GM08714 (cell line): ENCODE measurements around the gene SUSD1.

ENCODE experiments used
- H3K4me3 ChIP-seq: fragments of 200-500 bp; sonication (Bioruptor generic); 2 replicates; pipeline ENCODE4 v1.5.1; 2014; ENCODE audit warnings: mild to moderate bottlenecking, low read length, inconsistent platforms
- ZNF274 ChIP-seq: IDR thresholded peaks from 2 replicates; pipeline ENCODE4 v1.6.1; 2012; ENCODE audit warnings: mild to moderate bottlenecking, low read depth, low read length

SUSD1 gene

DNA sequence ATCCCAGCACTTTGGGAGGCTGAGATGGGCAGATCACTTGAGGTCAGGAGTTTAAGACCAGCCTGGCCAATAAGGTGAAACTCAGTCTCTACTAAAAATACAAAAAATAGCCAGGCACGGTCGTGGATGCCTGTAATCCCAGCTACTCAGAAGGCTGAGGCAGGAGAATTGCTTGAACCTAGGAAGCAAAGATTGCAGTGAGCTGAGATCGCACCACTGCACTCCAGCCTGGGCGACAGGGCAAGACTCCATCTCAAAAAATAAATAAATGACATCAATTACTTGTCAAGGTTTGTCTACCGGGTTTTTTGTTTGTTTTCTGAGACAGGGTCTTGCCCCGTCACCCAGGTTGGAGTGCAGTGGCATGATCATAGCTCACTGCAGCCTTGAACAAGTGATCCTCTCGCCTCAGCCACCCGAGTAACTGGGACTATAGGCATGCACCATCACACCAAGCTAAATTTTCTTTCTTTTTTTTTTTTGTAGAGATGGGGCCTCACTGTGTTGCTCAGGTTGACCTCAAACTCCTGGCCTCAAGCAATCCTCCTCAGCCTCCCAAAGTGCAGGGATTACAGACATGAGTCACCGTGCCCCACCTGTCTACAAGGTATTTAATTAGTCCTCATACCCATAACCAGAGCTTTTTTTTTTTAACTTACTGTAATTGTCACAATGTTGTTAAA, 64.9 kb downstream of the SUSD1 start:
- no peak overlapping the region for H3K4me3 ChIP-seq
- TF ChIP-seq ZNF274 = no peak

DNA sequence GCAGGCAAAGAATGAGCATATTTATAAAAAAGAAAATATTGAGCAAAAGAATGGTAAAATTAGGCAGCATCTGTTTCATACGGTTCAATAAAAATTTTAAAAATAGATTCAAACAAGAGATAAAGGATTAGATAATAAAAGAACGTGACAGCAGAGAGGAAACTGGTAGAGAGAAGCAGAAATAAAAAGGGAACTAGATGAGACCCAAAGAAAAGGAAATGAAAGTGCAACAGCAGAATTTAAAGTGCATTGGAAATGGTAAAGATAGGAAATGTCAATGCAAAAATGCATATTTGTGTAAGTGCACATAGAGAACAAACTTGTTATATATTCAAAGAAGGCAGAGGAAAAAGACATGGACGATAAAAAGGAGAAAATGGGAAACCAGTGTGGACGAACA, 70.2 kb downstream of the SUSD1 start:
- H3K4me3 ChIP-seq = no peak overlapping the region
- no peak for TF ChIP-seq ZNF274

DNA sequence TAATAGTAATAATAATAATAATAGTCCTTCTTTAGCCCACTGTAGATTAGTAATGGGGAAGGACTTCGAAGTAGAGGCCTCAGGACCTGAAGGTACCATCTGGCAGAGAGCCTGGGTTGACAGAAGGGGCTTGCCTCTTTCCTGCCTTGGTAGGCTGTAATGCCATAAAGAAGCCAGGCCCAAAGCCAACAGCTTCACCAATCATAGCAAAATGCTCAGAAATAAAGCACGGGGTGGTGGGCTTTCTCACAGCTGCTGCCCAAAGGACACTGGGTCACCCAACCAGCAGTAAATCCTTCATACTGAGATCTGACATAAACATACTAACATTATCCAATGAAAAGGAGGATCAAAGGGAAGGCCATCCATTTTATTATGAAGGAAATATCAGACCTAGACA, 70.7 kb downstream of the SUSD1 start:
- H3K4me3 ChIP-seq = no peak overlapping the region
- TF ChIP-seq ZNF274 = no peak

DNA sequence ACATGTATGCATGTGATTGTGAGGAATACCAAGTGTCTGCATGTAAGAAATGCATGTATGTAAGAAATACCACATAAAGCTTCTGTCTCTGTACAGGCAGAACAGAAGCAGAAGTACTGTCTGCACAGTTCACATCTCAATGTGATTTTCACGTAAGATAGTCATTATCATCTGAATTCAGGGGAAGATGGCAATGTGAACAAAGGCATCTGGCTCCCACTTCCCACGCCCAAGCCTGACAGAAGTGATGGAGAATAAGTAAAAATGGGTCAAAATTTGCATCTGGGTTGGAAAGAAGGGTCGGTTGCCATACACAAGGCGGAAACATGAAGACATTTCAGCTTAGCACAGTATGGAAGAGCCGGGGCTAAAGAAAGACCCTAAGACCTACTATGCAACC, 71.7 kb downstream of the SUSD1 start:
- TF ChIP-seq ZNF274 = no peak
- H3K4me3 ChIP-seq = no peak overlapping the region

DNA sequence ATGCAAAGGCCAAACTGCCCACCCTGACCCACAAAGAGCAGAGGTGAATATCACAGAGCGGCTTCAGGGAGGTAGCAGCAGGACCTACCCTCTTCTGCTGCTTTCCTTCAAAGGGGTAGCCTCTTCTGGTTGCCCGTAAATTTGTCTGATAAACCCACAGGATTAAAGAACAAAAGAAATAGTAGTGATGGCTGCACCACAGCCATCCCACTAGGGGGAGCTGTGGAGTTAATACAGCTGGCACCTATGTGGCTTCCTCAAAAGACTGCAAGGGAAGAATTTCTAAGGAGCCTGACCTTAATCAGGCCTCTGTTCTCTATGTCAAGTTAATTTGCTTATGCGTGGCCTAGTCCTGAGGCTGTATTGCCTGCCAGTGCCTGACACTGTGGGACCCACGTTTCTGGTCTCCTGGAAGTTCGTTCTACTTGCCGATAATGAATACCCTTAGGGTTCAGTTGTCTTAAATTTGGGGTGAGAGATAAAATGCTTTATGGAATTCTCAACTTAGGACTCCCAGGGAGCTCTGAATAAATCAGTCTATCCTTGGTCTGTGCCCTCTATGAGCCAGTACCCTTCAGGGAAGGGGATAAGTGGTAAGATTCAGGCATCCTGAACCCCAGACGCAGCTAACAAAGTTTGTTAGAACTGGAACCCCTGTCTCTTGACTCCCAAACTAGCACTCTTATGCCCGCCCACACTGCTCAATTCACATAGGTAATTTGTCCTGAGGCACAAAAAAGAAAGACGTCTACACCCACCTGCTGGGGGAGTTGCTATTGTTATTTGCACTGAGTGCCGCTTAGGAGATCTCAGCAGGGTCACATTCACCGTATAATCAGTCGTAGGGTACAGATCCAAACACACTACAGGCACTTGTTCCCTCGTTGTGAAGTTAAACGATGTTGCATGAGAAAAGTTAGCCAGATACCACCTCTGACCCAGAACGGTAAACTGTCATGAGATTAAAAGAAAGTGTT, 77.1 kb downstream of the SUSD1 start:
- no peak overlapping the region for H3K4me3 ChIP-seq
- no peak for TF ChIP-seq ZNF274

DNA sequence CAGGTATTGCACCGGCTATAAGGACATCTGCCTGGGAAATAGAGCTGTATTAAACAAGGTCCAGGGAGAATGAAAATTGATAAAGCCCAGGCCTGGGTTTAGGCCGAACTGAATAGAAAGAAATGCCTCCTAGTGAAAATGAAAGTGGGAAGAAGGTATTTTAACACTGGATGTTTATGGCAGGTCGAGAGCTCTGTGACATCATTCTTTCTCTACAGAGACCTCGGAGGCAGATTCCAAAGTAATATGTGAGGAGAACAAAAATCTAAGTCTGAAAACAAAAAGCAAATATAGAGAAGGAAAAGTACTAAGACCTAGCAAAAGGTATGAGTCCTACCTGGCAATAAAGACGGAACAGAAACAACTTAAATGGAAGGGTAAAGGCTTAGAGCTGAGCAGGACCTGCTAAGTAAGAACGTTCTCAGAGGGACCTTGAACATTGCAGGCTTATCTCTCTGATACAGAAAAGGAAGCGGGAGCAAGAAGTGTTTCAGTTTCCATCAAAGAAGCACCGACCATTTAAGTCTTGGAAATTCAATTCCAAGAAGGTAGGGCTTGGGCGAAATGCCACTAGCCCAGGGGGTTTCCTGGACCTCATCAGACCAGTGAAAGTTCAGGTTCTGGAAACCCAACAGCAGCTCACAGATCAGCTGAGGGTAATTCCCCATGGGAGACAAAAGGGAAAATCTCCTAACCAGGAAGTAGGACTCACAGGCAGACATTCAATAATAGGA, 80.0 kb downstream of the SUSD1 start:
- no peak for TF ChIP-seq ZNF274
- H3K4me3 ChIP-seq = no peak overlapping the region

DNA sequence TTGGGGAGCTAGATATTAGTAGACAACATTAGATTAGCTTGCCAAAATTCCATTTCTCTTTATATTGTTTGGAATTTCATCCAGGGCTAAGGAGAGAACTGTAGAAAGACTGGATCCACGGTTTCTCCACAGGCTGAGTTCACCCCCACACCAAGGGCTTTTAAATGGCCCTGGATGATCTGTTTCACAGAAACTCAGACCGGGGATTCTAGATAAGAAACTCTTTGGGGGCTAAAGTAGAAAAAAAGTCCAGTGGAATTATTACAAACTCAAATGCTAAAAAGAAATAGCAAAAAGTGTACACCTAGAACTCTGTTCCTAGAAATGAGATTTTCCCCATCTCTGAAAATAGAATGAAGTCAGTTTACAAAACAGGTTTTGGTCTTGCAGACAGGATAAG, 80.9 kb downstream of the SUSD1 start:
- TF ChIP-seq ZNF274 = no peak
- no peak overlapping the region for H3K4me3 ChIP-seq

DNA sequence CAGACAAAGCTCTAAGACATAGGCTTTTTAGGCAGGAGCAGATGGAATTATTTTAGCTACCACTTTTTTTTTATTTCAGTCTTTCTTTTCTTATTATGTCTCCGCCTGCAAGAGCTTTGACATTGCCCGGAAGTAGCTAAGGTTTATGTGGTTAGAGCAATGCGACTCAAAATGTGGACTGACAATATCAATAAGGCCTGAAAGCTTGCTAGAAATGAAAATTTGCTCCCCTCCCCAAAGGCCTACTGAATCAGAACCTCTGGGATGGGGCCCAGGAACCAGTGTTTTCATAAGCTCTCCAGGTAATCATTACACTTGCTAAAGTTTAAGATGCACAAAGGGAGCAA, 81.3 kb downstream of the SUSD1 start:
- no peak for TF ChIP-seq ZNF274
- no peak overlapping the region for H3K4me3 ChIP-seq

DNA sequence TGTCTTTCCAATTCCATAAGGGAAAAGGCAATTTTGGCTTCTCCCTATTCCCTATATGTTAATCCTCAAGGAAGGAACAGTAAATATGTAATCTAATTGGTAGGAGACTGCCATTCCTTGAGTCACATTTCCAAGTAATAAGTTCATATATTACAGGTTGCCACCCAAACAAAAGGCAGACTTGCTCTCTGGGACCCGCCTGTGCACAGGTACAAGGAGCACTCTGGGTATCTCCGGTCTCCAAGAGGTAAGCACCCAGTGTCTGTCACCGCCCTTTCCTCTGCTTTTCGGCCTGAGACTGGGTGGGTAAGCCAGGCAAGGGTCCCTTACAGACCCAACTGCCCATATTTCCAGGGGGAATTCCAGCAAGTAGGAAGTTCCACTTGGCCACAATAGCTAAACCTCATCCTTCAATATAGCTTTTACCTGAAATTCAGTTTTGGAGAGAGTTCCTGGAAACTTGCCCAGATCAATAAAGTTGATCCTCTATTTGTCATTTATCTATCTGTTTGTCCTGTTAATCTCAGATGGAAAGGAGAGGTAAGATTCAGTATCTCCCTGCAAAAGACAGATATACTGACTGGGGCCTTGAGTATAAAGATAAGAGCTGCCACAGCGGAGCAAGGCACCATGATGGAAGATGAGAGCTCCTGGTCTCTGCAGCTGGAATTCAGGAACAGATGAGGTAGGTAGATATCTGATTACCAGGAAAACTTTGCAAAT, 81.8 kb downstream of the SUSD1 start:
- no peak overlapping the region for H3K4me3 ChIP-seq

DNA sequence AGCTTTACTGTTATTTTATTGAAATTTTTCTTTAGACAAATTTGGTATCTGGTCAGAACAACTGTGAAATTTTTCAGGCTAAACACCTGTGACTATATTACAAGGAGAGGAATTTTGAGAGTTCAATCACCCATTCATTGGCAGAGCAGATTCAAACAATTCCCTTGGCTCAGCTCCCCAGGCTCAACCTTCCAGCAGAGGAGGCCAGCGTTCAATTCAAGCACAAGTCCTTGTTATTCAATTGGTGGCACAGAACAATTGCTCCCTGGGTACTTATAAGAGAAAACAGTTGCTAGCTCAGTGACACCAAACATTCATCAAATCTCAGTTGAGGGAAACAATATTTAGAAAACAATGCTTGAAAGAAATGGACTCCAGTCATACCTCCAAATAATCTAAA, 83.3 kb downstream of the SUSD1 start:
- TF ChIP-seq ZNF274 = no peak
- H3K4me3 ChIP-seq = no peak overlapping the region

More for the DNA sequence above, 81.8 kb downstream of the SUSD1 start:
- no peak for TF ChIP-seq ZNF274

DNA sequence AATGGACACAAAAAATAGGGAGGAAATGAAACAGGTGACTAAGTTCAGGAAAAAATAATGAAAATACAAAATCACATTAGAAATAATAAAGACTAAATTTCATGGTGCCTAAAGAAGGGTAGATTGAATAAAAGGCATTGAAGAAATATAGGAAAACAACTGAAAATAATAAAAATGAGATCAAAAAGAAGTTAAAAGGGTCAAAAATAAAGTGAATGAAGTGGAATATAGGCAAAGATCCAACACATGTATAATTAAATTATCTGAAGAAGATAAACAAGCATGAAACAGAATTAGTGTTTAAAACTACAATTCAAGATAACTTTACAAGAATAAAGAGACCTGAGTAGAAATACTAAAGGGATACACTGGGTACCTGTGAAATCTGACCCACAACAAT, 87.6 kb downstream of the SUSD1 start:
- no peak overlapping the region for H3K4me3 ChIP-seq
- no peak for TF ChIP-seq ZNF274

DNA sequence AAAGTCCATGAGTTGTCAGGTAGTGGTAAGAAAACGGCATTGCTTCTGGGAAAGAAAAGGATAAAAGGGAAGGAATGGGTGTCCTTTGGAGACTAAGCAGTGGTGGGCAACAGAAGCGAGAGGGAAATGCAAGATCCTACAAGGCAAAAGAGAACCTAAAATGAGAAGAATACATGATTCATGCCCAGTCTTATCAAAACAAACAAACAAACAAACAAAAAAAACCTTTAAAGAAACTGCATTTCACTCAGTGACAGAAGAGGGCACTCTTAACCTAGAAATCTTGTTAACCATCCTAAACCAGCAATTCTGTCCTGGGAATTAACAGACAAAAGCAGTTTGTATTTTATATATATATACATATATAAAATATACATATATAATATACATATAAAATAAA, 88.5 kb downstream of the SUSD1 start:
- no peak for TF ChIP-seq ZNF274
- H3K4me3 ChIP-seq = no peak overlapping the region

DNA sequence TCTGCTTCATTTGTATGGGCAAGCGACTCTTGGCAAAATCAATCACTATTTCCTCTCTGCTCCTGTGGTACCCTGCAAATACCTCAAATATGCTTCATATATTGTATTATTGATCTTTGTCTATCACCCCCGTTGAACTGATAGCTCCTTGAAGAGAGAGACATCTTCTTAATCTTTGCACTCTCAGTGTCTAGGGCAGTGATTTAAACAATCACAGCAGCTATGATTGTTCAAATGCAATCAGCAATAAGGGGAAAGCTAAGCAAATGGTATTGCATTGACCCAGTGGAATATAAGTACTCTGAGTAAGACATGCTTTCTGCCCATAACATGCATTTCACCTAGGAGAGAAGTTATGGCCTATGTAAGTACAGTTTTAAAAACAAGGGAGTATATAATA, 90.2 kb downstream of the SUSD1 start:
- H3K4me3 ChIP-seq = no peak overlapping the region

DNA sequence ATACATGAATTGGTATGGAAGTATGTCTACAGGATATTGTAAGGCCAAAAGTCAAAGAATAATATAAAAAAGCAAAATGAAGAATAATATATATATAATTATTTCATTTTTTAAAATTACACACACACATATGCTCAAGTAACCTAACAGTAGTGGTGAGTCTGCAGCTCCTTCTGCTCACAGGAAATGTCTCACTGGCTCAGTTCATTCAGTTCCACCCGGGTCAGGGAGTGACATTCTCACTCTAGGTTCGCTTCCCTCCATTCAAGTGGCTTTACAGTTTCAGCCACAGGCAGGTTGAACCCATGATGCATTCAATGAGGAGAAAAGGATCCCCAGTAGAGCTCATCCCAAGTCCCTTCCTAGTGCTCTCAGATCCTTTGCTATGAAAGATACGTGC, 90.8 kb downstream of the SUSD1 start:
- no peak for TF ChIP-seq ZNF274
- no peak overlapping the region for H3K4me3 ChIP-seq

More for the DNA sequence above, 90.2 kb downstream of the SUSD1 start:
- no peak for TF ChIP-seq ZNF274
